A549 (cell line): ENCODE data around the gene GNG7.

Experiments used
- CTCF ChIP-seq: fragments of >200 bp; sonication (Bioruptor Twin); formaldehyde crosslinking; IDR thresholded peaks from 3 replicates; pipeline ENCODE4 v1.5.1; 2016
- ELK1 ChIP-seq: fragments of 150-350 bp; IDR thresholded peaks from 2 replicates; pipeline ENCODE4 v1.6.1; 2014; ENCODE audit warnings: low read depth, mild to moderate bottlenecking, low read length
- EP300 ChIP-seq, 2 experiments: fragments of >200 bp; sonication (Bioruptor Twin); formaldehyde crosslinking; IDR thresholded peaks; 2 replicates in 1 of 2; 3 replicates in 1 of 2; pipeline ENCODE4 v1.6.1; 2016 to 2017
- MAFK ChIP-seq: fragments of 450-650 bp; IDR thresholded peaks from 2 replicates; pipeline ENCODE4 v1.6.1; 2014; ENCODE audit not compliant: partially characterized antibody
- POLR2A ChIP-seq: IDR thresholded peaks from 2 replicates; pipeline ENCODE4 v1.6.1; 2012; ENCODE audit warnings: mild to moderate bottlenecking, low read length
- REST ChIP-seq: fragments of 200-600 bp; sonication (generic); IDR thresholded peaks from 2 replicates; pipeline ENCODE4 v1.6.1; 2016; ENCODE audit warnings: antibody characterized with exemption, mild to moderate bottlenecking, moderate library complexity
- SMC3 ChIP-seq: fragments of >200 bp; sonication (Bioruptor Twin); formaldehyde crosslinking; IDR thresholded peaks from 3 replicates; pipeline ENCODE4 v1.6.1; 2018; ENCODE audit warnings: inconsistent platforms

- TF ChIP-seq CTCF, result no peak
- no peak for TF ChIP-seq ELK1
- TF ChIP-seq REST, result no peak
- no peak for TF ChIP-seq EP300 (IDR thresholded peaks at IDR 0.05)
- TF ChIP-seq SMC3, result no peak
- no peak for TF ChIP-seq MAFK
- no peak for TF ChIP-seq POLR2A
Measured at GRCh38 chr19:2490659-2491058, 211.8 kb downstream of the GNG7 start.
